ENCODE data around the gene RPL9.
"Not testable (repeated sequence)": the region's sequence is repeated elsewhere in the genome, so short reads cannot be mapped to it uniquely, and the experiment has no call there.

The RPL9 gene
- total RNA-seq: 183 to 361 (median 280) reads per million in 18 experiments

- peak; percentile 99 for DNase-seq
These were observed at the start of gene RPL9, which contains the start of gene LIAS for GRCh38 chr4:39458505-39459300. TSS of gene RPL9 (minus strand) at chr4:39458922. CDS start at chr4:39458439, 483 bp downstream. TSS of gene LIAS (plus strand) at chr4:39459056. CDS start at chr4:39459118, 62 bp downstream.

- no peak for DNase-seq
These were observed 46.9 kb upstream of the RPL9 start for GRCh38 chr4:39505581-39505980.

- DNase-seq: no peak
These were observed 45.8 kb upstream of the RPL9 start for GRCh38 chr4:39504538-39504937.

- not testable (repeated sequence) for DNase-seq
These were observed 43.9 kb upstream of the RPL9 start for GRCh38 chr4:39502664-39503035.

GRCh38 chr4:39502019-39502663 lies 43.4 kb upstream of the RPL9 start:
- DNase-seq: no peak

- DNase-seq: no peak
These were observed 40.0 kb upstream of the RPL9 start for GRCh38 chr4:39498727-39499020.

- no peak for DNase-seq
These were observed 39.4 kb upstream of the RPL9 start for GRCh38 chr4:39497909-39498726.

- DNase-seq: no peak
These were observed 36.9 kb upstream of the RPL9 start for GRCh38 chr4:39495446-39496213.

GRCh38 chr4:39494354-39494753 lies 35.6 kb upstream of the RPL9 start:
- DNase-seq: no peak

- DNase-seq: no peak
These were observed 31.6 kb upstream of the RPL9 start for GRCh38 chr4:39490322-39490721.

- peak; percentile 44 to 53 for DNase-seq
These were observed 27.6 kb upstream of the RPL9 start for GRCh38 chr4:39486221-39486804.

GRCh38 chr4:39484582-39485272 lies 26.0 kb upstream of the RPL9 start:
- peak; percentile 74 to 87 for DNase-seq

GRCh38 chr4:39480902-39481695 lies 22.4 kb upstream of the RPL9 start:
- peak; percentile 65 to 75 for DNase-seq

GRCh38 chr4:39480251-39480650 lies 21.5 kb upstream of the RPL9 start:
- no peak for DNase-seq

- no peak for DNase-seq
These were observed 17.6 kb upstream of the RPL9 start for GRCh38 chr4:39476187-39476895.

GRCh38 chr4:39472396-39472795 lies 13.7 kb upstream of the RPL9 start:
- no peak for DNase-seq

- no peak for DNase-seq
These were observed 11.7 kb upstream of the RPL9 start for GRCh38 chr4:39470402-39470801.

GRCh38 chr4:39469429-39470077 lies 10.8 kb upstream of the RPL9 start:
- peak; percentile 72 to 90 for DNase-seq

GRCh38 chr4:39467464-39467863 lies 8.7 kb upstream of the RPL9 start:
- no peak for DNase-seq

All from inflammatory macrophage (primary cell).